IMR-90 (cell line): ENCODE measurements around the gene ACSBG1. TPM values are rescaled to one million over a fixed set of nuclear protein-coding genes. Genes with fewer than 3 reads are reported as not detected.

ENCODE experiments used
- ATAC-seq: fragments of 200-7000 bp; cut with Tn5 transposase; 2 replicates; pipeline ENCODE4 v1.9.1; 2020; ENCODE audit warnings: low read depth, mild to moderate bottlenecking, moderate library complexity
- BruUV-seq: library from RNA; stranded (reverse); fragments of 400-500 nt; replicated peaks from 2 replicates; lab custom pipeline; 2021; lab: Mats Ljungman, UMichigan
- CTCF ChIA-PET: fragments of 300-600 bp; formaldehyde crosslinking; extraction: SDS; loops from one replicate; lab custom pipeline; 2021; ENCODE audit warnings: antibody characterized with exemption; lab: Yijun Ruan, JAX
- POLR2A ChIA-PET: fragments of 300-600 bp; sonication (Branson Sonifier 250); formaldehyde crosslinking; loops from one replicate; lab custom pipeline; 2022; ENCODE audit warnings: antibody characterized with exemption; ENCODE audit not compliant: unreplicated experiment; lab: Charles Lee
- DNase-seq: peaks from one replicate; pipeline ENCODE4 v3.0.0; 2013
- H2AFZ ChIP-seq: replicated peaks from 2 replicates; pipeline ENCODE3; 2013; ENCODE audit warnings: low read length, mild to moderate bottlenecking; ENCODE audit not compliant: poor library complexity
- H2AK5ac ChIP-seq: 2 replicates; pipeline ENCODE4 v1.6.1; 2013; ENCODE audit warnings: low read depth, low read length, inconsistent platforms
- H2AK9ac ChIP-seq: replicated peaks from 2 replicates; pipeline ENCODE3; 2013; ENCODE audit warnings: mild to moderate bottlenecking, low read depth, low read length, moderate library complexity; ENCODE audit not compliant: poor library complexity
- H2BK120ac ChIP-seq: 2 replicates; pipeline ENCODE4 v1.6.1; 2013; ENCODE audit warnings: low read depth, low read length, inconsistent platforms
- H2BK15ac ChIP-seq: 3 replicates; pipeline ENCODE4 v1.6.1; 2013; ENCODE audit warnings: low read depth, low read length, inconsistent platforms
- H2BK20ac ChIP-seq: 2 replicates; pipeline ENCODE4 v1.6.1; 2013; ENCODE audit warnings: low read depth, mild to moderate bottlenecking, inconsistent platforms, low read length, moderate library complexity
- H2BK5ac ChIP-seq: 2 replicates; pipeline ENCODE4 v1.6.1; 2013; ENCODE audit warnings: mild to moderate bottlenecking, low read depth, low read length, inconsistent platforms; ENCODE audit not compliant: poor library complexity, severe bottlenecking
- H3K14ac ChIP-seq: replicated peaks from 2 replicates; pipeline ENCODE4 v1.6.1; 2013; ENCODE audit warnings: low read depth, low read length, inconsistent platforms
- H3K18ac ChIP-seq: 2 replicates; pipeline ENCODE4 v1.6.1; 2013; ENCODE audit warnings: low read depth, low read length, control low read depth
- H3K23ac ChIP-seq: 2 replicates; pipeline ENCODE4 v1.6.1; 2013; ENCODE audit warnings: low read depth, low read length, inconsistent platforms
- H3K27ac ChIP-seq: 2 replicates; pipeline ENCODE4 v1.5.1; 2013; ENCODE audit warnings: mild to moderate bottlenecking, control low read depth, low read length; ENCODE audit not compliant: insufficient read depth
- H3K27me3 ChIP-seq: 2 replicates; pipeline ENCODE4 v1.6.1; 2013; ENCODE audit warnings: low read length; ENCODE audit not compliant: control insufficient read depth, insufficient read depth
- H3K36me3 ChIP-seq: 2 replicates; pipeline ENCODE4 v1.6.1; 2013; ENCODE audit warnings: low read length, mixed read lengths; ENCODE audit not compliant: control insufficient read depth, insufficient read depth
- H3K4ac ChIP-seq: 2 replicates; pipeline ENCODE4 v1.6.1; 2013; ENCODE audit warnings: low read depth, low read length, inconsistent platforms
- H3K4me1 ChIP-seq: 2 replicates; pipeline ENCODE4 v1.6.1; 2013; ENCODE audit warnings: low read length, mixed read lengths; ENCODE audit not compliant: control insufficient read depth, insufficient read depth
- H3K4me2 ChIP-seq: 2 replicates; pipeline ENCODE4 v1.6.1; 2013; ENCODE audit warnings: low read depth, mild to moderate bottlenecking, control low read depth, low read length, moderate library complexity
- H3K4me3 ChIP-seq: 2 replicates; pipeline ENCODE4 v1.5.1; 2013; ENCODE audit warnings: low read depth, mild to moderate bottlenecking, control low read depth, low read length, moderate library complexity; ENCODE audit not compliant: insufficient read depth
- H3K56ac ChIP-seq: 2 replicates; pipeline ENCODE4 v1.6.1; 2013; ENCODE audit warnings: low read length, inconsistent platforms; ENCODE audit not compliant: insufficient read depth; ENCODE audit errors: extremely low read depth
- H3K79me1 ChIP-seq, 2 experiments: 2 replicates each; pipeline ENCODE4 v1.6.1; 2013; ENCODE audit warnings: low read length in 2 of 2, inconsistent platforms in 1 of 2, low read depth in 1 of 2
- H3K9ac ChIP-seq: 2 replicates; pipeline ENCODE4 v1.6.1; 2013; ENCODE audit warnings: low read depth, low read length, control low read depth
- H3K9me1 ChIP-seq: 2 replicates; pipeline ENCODE4 v1.6.1; 2013; ENCODE audit warnings: low read length, inconsistent platforms; ENCODE audit not compliant: insufficient read depth
- H3K9me3 ChIP-seq: 2 replicates; pipeline ENCODE4 v1.6.1; 2013; ENCODE audit warnings: low read length; ENCODE audit not compliant: control insufficient read depth, insufficient read depth
- H4K20me1 ChIP-seq: 2 replicates; pipeline ENCODE4 v1.6.1; 2013; ENCODE audit warnings: low read length, inconsistent platforms; ENCODE audit not compliant: insufficient read depth
- H4K5ac ChIP-seq: 2 replicates; pipeline ENCODE4 v1.6.1; 2013; ENCODE audit warnings: mild to moderate bottlenecking, low read depth, low read length, control low read depth
- H4K8ac ChIP-seq, 2 experiments: 2 replicates each; pipeline ENCODE4 v1.6.1; 2013; ENCODE audit warnings: low read depth in 2 of 2, low read length in 2 of 2, control low read depth in 1 of 2, inconsistent platforms in 1 of 2
- H4K91ac ChIP-seq: 2 replicates; pipeline ENCODE4 v1.6.1; 2013; ENCODE audit warnings: low read depth, low read length, inconsistent platforms; ENCODE audit not compliant: insufficient read depth
- CEBPB ChIP-seq: IDR thresholded peaks from 2 replicates; pipeline ENCODE4 v1.6.1; 2012; ENCODE audit warnings: low read depth, low read length, improper control_type of control experiment
- MAFK ChIP-seq: IDR thresholded peaks from 2 replicates; pipeline ENCODE4 v1.6.1; 2012; ENCODE audit warnings: low read depth, low read length, improper control_type of control experiment
- RAD21 ChIP-seq: IDR thresholded peaks from 2 replicates; pipeline ENCODE4 v1.6.1; 2012; ENCODE audit warnings: low read length, improper control_type of control experiment
- RCOR1 ChIP-seq: IDR thresholded peaks from 2 replicates; pipeline ENCODE4 v1.6.1; 2012; ENCODE audit warnings: mild to moderate bottlenecking, low read length, improper control_type of control experiment; ENCODE audit not compliant: insufficient replicate concordance
- RFX5 ChIP-seq: IDR thresholded peaks from 2 replicates; pipeline ENCODE4 v1.8.0; 2012; ENCODE audit warnings: low read depth, mild to moderate bottlenecking, low read length, moderate library complexity
- WGBS, 2 experiments: methylation state at CpG; one replicate each; pipeline versions ENCODE4 v1.1.5 to v1.1.7; 2013; ENCODE audit warnings: missing lambda C conversion rate in 2 of 2; ENCODE audit not compliant: insufficient read length in 1 of 2; ENCODE audit errors: extremely low coverage in 2 of 2; 5-methylcytosine and 5-hydroxymethylcytosine counted together
- dilution Hi-C: fragments of 300-500 bp; cut with HindIII; formaldehyde crosslinking; loops from one replicate; pipeline ENCODE4 v1.14.3; 2018; ENCODE audit warnings: low sequenced_read_pairs; ENCODE audit not compliant: unreplicated experiment
- in situ Hi-C: fragments of 300-500 bp; cut with MboI; formaldehyde crosslinking; loops from 3 replicates; pipeline ENCODE4 v1.14.3; 2019; ENCODE audit warnings: low sequenced_read_pairs, inconsistent platforms, mixed read lengths
- intact Hi-C: fragments of 100-400 bp; cut with micrococcal nuclease; formaldehyde crosslinking; loops from 2 replicates; pipeline ENCODE4 v1.10.0; 2022
- polyA plus RNA-seq, 3 experiments: library from polyadenylated mRNA; depleted of rRNA; stranded (reverse); fragments of >200 nt; gene quantifications; 2 replicates each; pipeline ENCODE4 v1.2.3, GENCODE V29; 2012; ENCODE audit warnings: low replicate concordance in 1 of 3
- total RNA-seq: library from RNA; depleted of rRNA; stranded (reverse); fragments of >200 nt; gene quantifications from 2 replicates; pipeline ENCODE4 v1.2.3, GENCODE V29; 2012
- TF ChIP-seq, protein P1 (sequence below): fragments of 150-350 bp; IDR thresholded peaks from 2 replicates; pipeline ENCODE4 v1.6.1; 2017; ENCODE audit warnings: mild to moderate bottlenecking, antibody characterized with exemption, low read length, low read depth

Gene ACSBG1
- total and polyA plus RNA-seq, 2 of the 4 experiments (the other 2 are of a cell fraction) = 0.02 TPM; not detected in 1

DNA sequence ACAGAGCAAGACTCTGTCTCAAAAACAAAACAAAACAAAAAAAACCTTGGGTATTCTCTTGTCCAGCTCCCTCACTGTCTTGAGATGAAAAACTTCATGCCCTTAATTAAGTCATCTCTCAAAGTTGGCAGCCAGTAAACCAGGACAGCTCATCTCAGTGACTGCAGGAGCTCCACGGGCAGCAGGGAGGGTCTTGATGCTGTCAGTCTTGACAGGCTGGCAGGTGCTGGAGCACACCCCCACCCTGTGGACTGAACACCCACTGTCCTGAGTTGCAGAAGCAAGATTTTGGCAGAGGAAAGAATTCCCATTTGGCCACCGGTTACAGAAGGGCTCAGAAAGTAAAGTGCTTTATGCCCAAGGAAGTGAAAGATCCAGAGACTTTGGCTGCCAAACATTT lies 38.0 kb upstream of the ACSBG1 start:
- Histone ChIP-seq H3K79me1 (no peaks in the 10 kb centered on the region), H2BK5ac (no peak overlapping the region), H3K4me2 (no peak overlapping the region), H2BK15ac (no peak overlapping the region), H2AFZ (no peak overlapping the region), H3K4me3 (no peak overlapping the region), H4K20me1 (no peaks in the 10 kb centered on the region), H3K27me3 (peaks cover 1% of the 10 kb centered on the region; the same call in 1 of the 2 replicates), H3K4ac (no peak overlapping the region), H4K5ac (no peak overlapping the region), H3K4me1 (peaks cover 3% of the 10 kb centered on the region; the same call in 1 of the 2 replicates), H4K91ac (no peak overlapping the region), H3K27ac (no peak overlapping the region), H2AK5ac (no peak overlapping the region), H3K9me1 (0 out of 2 replicates have a peak, but pooled peaks cover 6% of the 10 kb centered on the region), H3K9ac (no peak overlapping the region), H3K23ac (no peak overlapping the region), H2BK120ac (no peak overlapping the region), H3K56ac (no peak overlapping the region), H3K14ac (no peak overlapping the region), H2BK20ac (no peak overlapping the region), H3K18ac (no peak overlapping the region), H3K9me3 (no peaks in the 10 kb centered on the region), H3K36me3 (no peaks in the 10 kb centered on the region), H2AK9ac (no peak overlapping the region), H4K8ac (no peak overlapping the region)
- POLR2A ChIA-PET = no interaction called here
- TF ChIP-seq CEBPB (no peak), RCOR1 (no peak), RFX5 (no peak), MAFK (no peak), RAD21 (no peak)
- TF ChIP-seq, protein P1, sequence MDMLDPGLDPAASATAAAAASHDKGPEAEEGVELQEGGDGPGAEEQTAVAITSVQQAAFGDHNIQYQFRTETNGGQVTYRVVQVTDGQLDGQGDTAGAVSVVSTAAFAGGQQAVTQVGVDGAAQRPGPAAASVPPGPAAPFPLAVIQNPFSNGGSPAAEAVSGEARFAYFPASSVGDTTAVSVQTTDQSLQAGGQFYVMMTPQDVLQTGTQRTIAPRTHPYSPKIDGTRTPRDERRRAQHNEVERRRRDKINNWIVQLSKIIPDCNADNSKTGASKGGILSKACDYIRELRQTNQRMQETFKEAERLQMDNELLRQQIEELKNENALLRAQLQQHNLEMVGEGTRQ = no peak
- intact Hi-C loops (no loop called here), in situ Hi-C loops (no loop called here), dilution Hi-C loops (no loop called here)
- CTCF ChIA-PET = interaction anchor here (1.2 kb wide), 1 partner anchor 9 kb away, joined by 4 read pairs; no protein-coding TSS in a partner anchor
- no peak for DNase-seq
- 70% methylated on average over 2 of the region's 2 CpGs; no CpG with 5 or more reads in 1 of the 2 experiments for WGBS, 2 experiments
- ATAC-seq = no peak
- no TSS peak for BruUV-seq
